Stimulated activated CD4-positive, alpha-beta T cell treated with anti-CD3 and anti-CD28 coated beads, Interleukin-4, amount 100 ng/mL, for 1 hour (primary cell): ENCODE results near the gene ATG2A.

Experiments used
- DNase-seq: peaks from one replicate; pipeline ENCODE4 v3.0.0-alpha.2; 2020

ATG2A gene

GRCh38 chr11:64900774-64901173, 16.2 kb downstream of the ATG2A start:
- DNase-seq, result no peak

- DNase-seq, result peak; percentile 60
Measured at GRCh38 chr11:64900263-64900678, 16.7 kb downstream of the ATG2A start.

GRCh38 chr11:64898541-64898940, 18.5 kb downstream of the ATG2A start:
- DNase-seq, result no peak

GRCh38 chr11:64898076-64898445, 18.9 kb downstream of the ATG2A start:
- DNase-seq, result no peak

GRCh38 chr11:64897381-64898075, 19.5 kb downstream of the ATG2A start:
- no peak for DNase-seq

- DNase-seq, result no peak
Measured at GRCh38 chr11:64896448-64897022, 20.5 kb downstream of the ATG2A start.

GRCh38 chr11:64894812-64895452, 22.1 kb downstream of the ATG2A start:
- DNase-seq, result no peak

- peak; percentile 96 for DNase-seq
Measured at GRCh38 chr11:64894070-64894811, 22.8 kb downstream of the ATG2A start.

GRCh38 chr11:64893194-64894069, 23.6 kb downstream of the ATG2A start:
- DNase-seq, result no peak

- no peak for DNase-seq
Measured at GRCh38 chr11:64892838-64893193, 24.2 kb downstream of the ATG2A start.

- no peak for DNase-seq
Measured at GRCh38 chr11:64892411-64892831, 24.6 kb downstream of the ATG2A start.

- DNase-seq, result no peak
Measured at GRCh38 chr11:64891880-64892279, 25.1 kb downstream of the ATG2A start.

GRCh38 chr11:64891215-64891848, 25.7 kb downstream of the ATG2A start:
- no peak for DNase-seq

- no peak for DNase-seq
Measured at GRCh38 chr11:64890522-64890939, 26.5 kb downstream of the ATG2A start.

- no peak for DNase-seq
Measured at GRCh38 chr11:64888729-64889511, 28.1 kb downstream of the ATG2A start.

- no peak for DNase-seq
Measured at GRCh38 chr11:64888406-64888728, 28.6 kb downstream of the ATG2A start.

- DNase-seq, result peak; percentile 85
Measured at GRCh38 chr11:64887757-64888405, 29.1 kb downstream of the ATG2A start.

- DNase-seq, result no peak
Measured at GRCh38 chr11:64887234-64887756, 29.7 kb downstream of the ATG2A start.

GRCh38 chr11:64885367-64886286, 31.4 kb downstream of the ATG2A start:
- no peak for DNase-seq

GRCh38 chr11:64884019-64884418, 33.0 kb downstream of the ATG2A start:
- DNase-seq, result no peak
